Epidermal melanocyte (primary cell): Measurements from ENCODE around the gene CALD1.

Experiments used
- DNase-seq: peaks from one replicate; pipeline ENCODE4 v3.0.0; 2011; ENCODE audit warnings: low spot score; ENCODE audit not compliant: insufficient read length

CALD1 gene

DNA sequence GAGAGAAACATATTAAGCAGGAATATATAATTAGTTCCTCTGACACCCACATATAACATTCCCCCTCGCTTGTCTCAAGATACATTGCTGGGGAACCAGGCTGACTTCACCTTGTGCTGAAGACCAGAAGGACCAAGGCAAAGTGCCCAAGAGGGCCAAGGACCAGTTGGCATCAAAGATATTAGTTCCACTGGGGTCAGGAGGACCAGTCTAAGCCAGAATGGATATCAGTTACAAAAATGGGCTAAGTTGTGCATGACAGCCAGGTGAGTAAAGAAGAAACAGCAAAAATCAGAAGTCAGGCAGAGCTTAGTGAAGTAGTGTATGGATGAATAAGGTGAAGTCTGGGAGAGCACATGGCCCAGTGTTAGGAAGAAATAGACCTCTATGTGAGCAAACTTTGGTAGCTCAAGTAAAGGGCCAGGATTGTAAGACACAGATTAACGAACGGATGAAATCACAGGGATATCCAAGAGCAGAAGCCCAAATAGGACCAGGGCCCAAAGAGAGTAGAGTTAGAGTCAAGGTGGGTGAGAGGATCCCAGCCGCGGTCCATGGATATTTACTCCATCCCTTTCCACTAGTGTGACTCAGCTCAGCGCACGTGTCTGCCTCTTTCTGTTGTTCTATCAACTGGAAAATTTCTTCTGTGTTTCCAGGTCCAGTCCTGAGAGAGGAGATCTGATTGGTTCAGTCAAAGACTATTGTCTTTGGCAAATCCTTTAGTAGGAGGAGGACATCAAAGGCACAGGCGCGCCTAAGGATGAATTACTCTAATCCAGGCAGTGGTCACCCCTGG is 5.0 kb downstream of the CALD1 start:
- no peak for DNase-seq

GRCh38 chr7:134785842-134786241 is 6.4 kb downstream of the CALD1 start:
- DNase-seq, result no peak

GRCh38 chr7:134787064-134787463 is 7.6 kb downstream of the CALD1 start:
- no peak for DNase-seq

DNA sequence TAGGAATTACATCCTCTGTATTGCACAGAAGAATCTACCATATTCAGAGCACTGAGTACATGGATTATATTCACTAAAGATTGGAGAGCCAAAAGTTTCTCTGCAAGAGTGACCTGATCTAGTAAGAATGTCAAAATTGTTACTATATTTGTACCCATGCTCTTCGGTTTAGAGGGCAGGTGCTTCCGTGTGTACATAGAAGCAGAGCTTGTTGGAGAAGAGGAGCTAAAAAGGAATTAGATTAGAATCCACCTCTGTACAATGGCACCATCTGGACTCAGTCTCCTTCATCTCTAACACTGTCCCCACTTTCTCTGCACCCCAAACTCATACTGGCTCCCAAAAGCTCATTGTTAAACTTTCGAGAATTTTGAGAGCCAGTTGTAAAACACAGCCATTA is 8.3 kb downstream of the CALD1 start:
- no peak for DNase-seq

DNA sequence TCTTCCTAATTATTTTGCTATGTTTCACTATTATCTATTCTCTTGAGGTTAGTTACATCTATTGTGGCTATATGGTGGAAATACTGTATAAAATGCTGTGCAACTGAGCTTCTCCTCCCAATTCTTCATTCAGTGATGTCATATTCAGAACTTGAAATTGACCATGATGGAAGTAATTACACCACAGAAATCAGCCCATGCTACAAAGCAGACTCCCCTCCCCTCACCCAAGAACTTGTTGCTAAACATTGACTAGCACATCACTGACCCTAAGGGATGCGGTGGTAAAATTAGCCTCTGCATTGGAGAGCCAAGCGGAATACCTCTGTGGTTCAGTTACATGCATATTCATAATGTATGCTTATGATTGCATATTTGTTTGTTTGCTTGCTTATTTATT is 8.8 kb downstream of the CALD1 start:
- no peak for DNase-seq

DNA sequence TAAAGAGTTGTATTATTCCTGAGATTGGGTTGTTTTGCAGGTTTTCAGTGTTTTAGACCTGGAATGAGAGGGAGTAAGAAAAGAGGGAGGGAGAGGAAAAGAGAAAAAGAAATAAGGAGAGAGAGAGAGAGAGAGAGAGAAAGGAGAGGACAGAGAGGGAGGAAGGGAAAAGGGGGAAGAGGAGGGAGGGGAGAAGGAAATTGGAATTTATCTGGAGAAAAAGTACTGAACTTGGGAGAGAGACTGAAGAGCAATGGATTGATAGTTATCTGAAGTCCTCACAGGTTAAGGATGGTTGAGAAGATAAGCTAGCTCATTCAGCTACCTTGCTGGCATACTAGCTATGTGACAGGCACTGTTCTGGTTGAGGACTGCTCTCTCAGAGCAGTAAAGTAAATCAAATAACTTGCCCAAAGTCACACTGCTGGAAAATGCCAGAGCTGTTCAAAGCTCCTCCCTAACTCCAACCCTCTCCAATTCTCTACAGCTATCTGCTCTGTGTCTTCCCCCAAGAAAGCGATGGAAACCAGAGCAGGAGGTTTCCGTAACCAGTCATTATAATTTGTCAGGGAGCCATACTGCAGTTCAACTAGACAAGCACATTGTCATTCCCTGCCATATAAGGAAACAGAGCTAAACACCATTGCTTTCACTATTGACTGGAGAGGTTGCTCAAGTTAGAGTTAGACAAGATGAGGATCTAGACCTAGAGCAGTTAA is 10.7 kb downstream of the CALD1 start:
- DNase-seq, result no peak

DNA sequence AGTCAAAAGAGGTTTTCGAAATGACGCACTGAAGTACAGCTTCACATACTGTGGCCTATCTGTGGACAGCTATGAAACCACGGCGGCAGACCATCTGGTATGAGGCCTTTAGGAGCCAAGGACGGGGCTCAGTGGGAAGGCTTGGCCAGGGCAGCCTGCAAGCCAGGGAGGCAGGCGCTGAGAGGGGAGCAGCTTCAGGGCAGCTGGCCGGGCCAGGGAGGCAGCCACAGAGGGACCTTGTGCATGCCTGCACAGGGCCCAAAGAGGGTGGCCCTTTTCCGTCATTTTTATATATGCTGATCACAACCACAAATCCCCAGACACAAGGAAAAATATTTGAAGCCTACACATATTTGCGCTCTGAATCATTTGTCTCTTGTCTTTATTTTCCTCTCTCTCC is 13.5 kb downstream of the CALD1 start:
- no peak for DNase-seq

DNA sequence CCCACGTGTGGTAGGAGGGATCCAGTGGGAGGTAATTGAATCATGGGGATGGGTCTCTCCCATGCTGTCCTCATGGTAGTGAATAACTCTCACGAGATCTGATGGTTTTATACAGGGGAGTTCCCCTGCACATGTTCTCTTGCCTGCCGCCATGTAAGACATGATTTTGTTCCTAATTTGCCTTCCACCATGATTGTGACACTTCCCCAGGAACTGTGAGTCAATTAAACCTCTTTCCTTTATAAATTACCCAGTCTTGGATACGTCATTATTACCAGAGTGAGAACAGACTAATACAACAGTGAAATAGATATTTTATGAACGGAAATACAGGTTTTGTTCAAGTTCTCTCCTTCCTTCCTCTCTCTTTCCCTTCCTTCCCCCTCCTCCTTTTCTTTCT is 15.8 kb downstream of the CALD1 start:
- no peak for DNase-seq

- no peak for DNase-seq
Measured at GRCh38 chr7:134798155-134798554, 18.7 kb downstream of the CALD1 start.

GRCh38 chr7:134799377-134799776 is 19.9 kb downstream of the CALD1 start:
- no peak for DNase-seq

DNA sequence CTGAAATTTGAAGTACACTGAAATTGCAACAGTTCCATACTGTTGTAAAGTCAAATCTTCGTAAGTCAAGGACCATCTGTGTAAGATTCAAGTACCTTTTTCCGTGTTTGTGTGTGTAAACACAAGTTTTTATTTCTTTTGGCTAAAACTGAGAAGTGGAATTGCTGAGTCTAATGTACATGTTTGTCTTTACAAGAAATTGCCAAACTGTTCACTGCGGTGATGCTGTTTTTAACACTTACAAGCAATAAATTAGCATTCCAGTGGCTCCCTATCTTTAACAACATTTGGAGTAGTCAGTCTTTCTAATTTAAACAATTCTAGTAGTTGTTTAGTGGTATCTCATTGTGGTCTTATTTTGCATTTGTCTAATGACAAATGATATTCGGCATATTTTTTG is 23.3 kb downstream of the CALD1 start:
- DNase-seq, result no peak

DNA sequence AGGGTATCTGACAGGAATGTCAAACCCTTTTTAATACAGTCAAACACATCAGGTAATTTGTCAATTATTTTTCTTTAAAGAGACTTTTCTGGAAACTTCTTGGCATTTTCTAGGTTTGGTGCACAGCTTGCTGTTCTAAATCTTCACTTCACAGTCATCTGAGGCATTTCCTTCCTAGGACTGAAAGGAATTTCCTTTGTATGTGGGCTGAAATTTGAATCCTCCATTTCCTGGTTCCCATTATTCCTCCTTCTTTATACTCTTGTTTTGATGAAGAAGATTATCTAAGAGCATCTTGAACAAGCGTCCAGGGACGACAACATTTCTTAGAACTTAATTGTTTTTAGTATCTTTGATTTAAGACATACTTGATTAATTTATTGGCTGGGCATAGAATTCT is 24.9 kb downstream of the CALD1 start:
- DNase-seq, result no peak

DNA sequence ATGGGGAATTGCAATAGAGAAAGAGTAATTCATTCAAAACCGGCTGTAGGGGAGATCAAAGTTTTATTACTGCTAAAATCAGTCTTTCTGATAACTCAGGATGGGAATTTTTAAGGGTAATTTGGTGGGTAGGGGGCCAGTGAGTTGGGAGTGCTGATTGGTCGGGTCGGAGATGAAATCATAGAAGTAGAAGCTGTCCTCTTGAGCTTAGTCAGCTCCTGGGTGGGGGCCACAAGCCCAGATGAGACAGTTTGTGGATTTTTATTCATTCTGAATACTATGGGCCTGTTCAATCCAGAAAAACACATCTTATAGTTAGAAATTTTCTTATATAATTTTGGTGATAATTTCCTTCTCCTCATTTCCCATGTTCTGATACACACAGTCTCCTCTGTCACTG is 25.4 kb downstream of the CALD1 start:
- DNase-seq, result no peak

DNA sequence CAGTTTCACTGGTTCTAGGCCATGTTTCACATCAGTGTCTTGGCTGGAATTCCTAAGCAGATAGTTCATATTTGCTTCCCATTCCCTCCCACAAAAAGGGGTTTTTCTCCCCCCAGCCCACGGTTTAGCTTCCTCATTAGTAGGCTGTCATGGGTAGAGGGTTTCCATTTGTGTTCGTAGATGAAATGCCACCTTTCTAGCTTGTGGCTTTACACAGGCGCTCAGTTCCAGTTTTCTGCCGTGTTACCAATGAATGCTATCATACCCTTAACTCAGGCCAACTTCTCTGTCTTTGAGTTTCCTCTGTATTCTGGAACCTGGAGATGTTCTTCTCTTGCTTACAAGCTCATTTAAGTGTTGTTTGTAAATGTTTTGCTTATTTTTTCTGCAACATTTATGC is 26.8 kb downstream of the CALD1 start:
- DNase-seq, result no peak

DNA sequence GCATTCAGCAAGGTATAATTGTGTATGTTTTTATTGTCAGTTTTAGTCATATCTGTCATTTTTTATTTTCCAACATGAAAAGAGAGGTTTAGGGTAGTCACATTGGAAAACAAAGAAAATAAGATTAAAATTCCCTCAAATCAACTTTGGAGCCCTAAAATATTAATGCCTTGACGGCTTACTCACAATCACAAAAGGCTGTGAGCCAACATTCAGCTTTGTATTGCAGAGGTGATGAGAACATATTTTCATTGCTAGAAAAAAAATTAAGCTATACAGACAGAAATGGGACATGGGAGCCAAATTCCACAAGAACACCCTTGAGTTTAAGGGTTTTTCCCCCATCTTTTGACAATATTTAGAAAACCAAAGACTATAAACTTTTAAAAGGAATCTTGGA is 30.2 kb downstream of the CALD1 start:
- DNase-seq, result no peak

GRCh38 chr7:134811765-134812164 is 32.3 kb downstream of the CALD1 start:
- DNase-seq, result no peak

- DNase-seq, result no peak
Measured at GRCh38 chr7:134813663-134814396, 34.4 kb downstream of the CALD1 start.

GRCh38 chr7:134814730-134815364 is 35.4 kb downstream of the CALD1 start:
- no peak for DNase-seq

GRCh38 chr7:134818613-134819345 is 39.3 kb downstream of the CALD1 start:
- DNase-seq, result no peak

DNA sequence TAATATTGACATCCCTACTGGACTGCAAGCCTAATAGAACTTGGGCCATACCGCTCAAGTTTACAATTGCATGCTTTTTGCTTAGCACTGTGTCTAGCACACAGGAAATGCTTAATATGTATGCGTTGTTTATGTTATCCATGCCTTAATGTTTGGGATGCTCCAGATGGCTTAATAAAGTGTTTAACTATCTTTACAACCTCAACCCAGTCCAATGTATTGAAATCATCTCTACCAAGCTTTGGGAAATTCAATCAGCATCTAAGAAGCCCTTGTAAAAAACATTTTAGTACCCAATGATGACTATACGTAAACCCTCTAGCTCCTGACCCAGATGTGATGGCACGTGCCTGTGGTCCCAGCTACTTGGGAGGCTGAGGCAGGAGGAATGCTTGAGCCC is 40.0 kb downstream of the CALD1 start:
- no peak for DNase-seq

GRCh38 chr7:134820295-134820694 is 40.9 kb downstream of the CALD1 start:
- DNase-seq, result no peak
